SU-DHL-6 (cell line): ENCODE data around the gene PRDM16.

ENCODE experiments used
- H2AFZ ChIP-seq: fragments of 200-600 bp; sonication (generic); 2 replicates; pipeline ENCODE4 v1.6.1; 2014; ENCODE audit warnings: low read depth, mild to moderate bottlenecking, moderate library complexity, mixed read lengths, antibody characterized with exemption, low read length; ENCODE audit not compliant: severe bottlenecking
- H3F3A ChIP-seq: fragments of 200-600 bp; shearing (Covaris generic); 2 replicates; pipeline ENCODE4 v1.6.0; 2016; ENCODE audit warnings: antibody characterized with exemption, mild to moderate bottlenecking; ENCODE audit not compliant: insufficient read depth
- H3K27ac ChIP-seq: fragments of 200-600 bp; sonication (generic); 2 replicates; pipeline ENCODE4 v1.5.1; 2016; ENCODE audit warnings: low read depth, mild to moderate bottlenecking, low read length, moderate library complexity, mixed read lengths
- H3K27me3 ChIP-seq: fragments of 200-600 bp; sonication (generic), shearing (Covaris generic); 2 replicates; pipeline ENCODE4 v1.6.0; 2014; ENCODE audit warnings: mild to moderate bottlenecking, low read length
- H3K36me3 ChIP-seq: fragments of 200-600 bp; sonication (generic); 2 replicates; pipeline ENCODE4 v1.6.1; 2014; ENCODE audit warnings: mild to moderate bottlenecking, low read length, mixed read lengths
- H3K4me2 ChIP-seq: fragments of 300-600, 200-600 bp; shearing (Covaris generic), sonication (generic); 2 replicates; pipeline ENCODE4 v1.6.0; 2014; ENCODE audit warnings: low read length, low read depth, mild to moderate bottlenecking; ENCODE audit not compliant: poor library complexity, severe bottlenecking
- H3K4me3 ChIP-seq: fragments of 200-600 bp; sonication (generic); 2 replicates; pipeline ENCODE4 v1.5.1; 2014; ENCODE audit warnings: antibody characterized with exemption, low read length, mild to moderate bottlenecking, mixed read lengths; ENCODE audit not compliant: insufficient read depth, poor library complexity, severe bottlenecking
- H3K79me2 ChIP-seq: fragments of 200-600 bp; sonication (generic); 2 replicates; pipeline ENCODE4 v1.6.1; 2014; ENCODE audit warnings: mild to moderate bottlenecking, low read length, moderate library complexity; ENCODE audit not compliant: insufficient read depth
- H3K9ac ChIP-seq: fragments of 200-600 bp; sonication (generic); 2 replicates; pipeline ENCODE4 v1.7.0; 2014; ENCODE audit warnings: mild to moderate bottlenecking, low read length
- H3K9me2 ChIP-seq: fragments of 200-600 bp; sonication (generic); replicated peaks from 2 replicates; pipeline ENCODE4 v1.6.1; 2014; ENCODE audit warnings: low read length; ENCODE audit not compliant: insufficient read depth
- H3K9me3 ChIP-seq: fragments of 200-600 bp; sonication (generic); 2 replicates; pipeline ENCODE4 v1.6.1; 2014; ENCODE audit warnings: low read length, mixed read lengths; ENCODE audit not compliant: insufficient read depth
- H4K20me1 ChIP-seq: fragments of 200-600 bp; sonication (generic); 2 replicates; pipeline ENCODE4 v1.6.1; 2014; ENCODE audit warnings: low read depth, mild to moderate bottlenecking, antibody characterized with exemption, low read length, moderate library complexity, mixed read lengths
- CTCF ChIP-seq: fragments of 200-600 bp; sonication (generic); IDR thresholded peaks from one replicate; pipeline ENCODE4 v1.5.1; 2017; ENCODE audit warnings: antibody characterized with exemption, mild to moderate bottlenecking, low read length, moderate library complexity; ENCODE audit not compliant: insufficient read depth, poor library complexity, severe bottlenecking
- EZH2phosphoT487 ChIP-seq: fragments of 200-600 bp; sonication (generic), shearing (Covaris generic); conservative IDR thresholded peaks from 2 replicates; pipeline ENCODE4 v1.6.1; 2018; ENCODE audit warnings: mild to moderate bottlenecking, antibody characterized with exemption, low read length, moderate library complexity, mixed read lengths

Gene PRDM16

DNA sequence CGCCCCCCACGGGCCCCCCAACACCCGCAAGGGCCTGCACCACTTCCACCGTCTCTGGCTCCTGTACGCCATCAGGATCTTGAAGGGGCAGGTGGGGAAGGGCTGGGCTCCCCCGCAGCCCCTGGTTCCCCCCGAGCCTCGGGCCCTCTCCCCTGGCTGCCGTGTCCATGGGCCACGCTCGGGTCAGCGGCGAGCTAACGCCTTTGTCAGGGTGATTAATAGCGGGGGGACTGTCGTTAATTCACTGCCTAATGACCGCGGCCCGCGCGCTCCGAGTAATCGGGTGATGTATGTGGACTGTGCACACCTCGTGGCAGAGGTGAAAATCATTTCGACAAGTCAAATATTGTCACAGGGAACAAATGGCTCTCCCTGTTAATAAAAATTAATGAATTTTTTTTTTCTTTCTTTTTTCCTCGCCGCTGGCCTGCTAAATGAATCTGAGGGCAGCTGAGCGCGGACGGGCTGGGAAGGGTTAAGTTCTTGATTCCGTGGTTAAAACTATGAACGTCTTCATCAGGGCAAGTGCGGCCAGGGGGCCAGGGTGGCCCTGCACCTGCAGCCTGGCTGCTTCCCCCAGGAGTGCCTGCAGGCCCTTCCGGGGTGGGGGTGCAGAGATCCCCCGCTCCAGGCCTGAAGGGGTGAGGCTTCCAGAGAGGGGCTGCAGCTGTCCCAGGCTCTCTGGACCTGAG lies 100.8 kb downstream of the PRDM16 start:
- H3K9ac ChIP-seq = no peak overlapping the region
- no peaks in the 10 kb centered on the region for H3K9me2 ChIP-seq
- H3K4me3 ChIP-seq = no peak overlapping the region
- H3K4me2 ChIP-seq = no peak overlapping the region
- H3F3A ChIP-seq = no peaks in the 10 kb centered on the region
- H4K20me1 ChIP-seq = no peaks in the 10 kb centered on the region
- H3K36me3 ChIP-seq = no peaks in the 10 kb centered on the region
- H3K27ac ChIP-seq = no peak overlapping the region
- H3K27me3 ChIP-seq = no peaks in the 10 kb centered on the region
- TF ChIP-seq CTCF (no peak), EZH2phosphoT487 (no peak)
- no peaks in the 10 kb centered on the region for H3K79me2 ChIP-seq
- H3K9me3 ChIP-seq = no peaks in the 10 kb centered on the region
- H2AFZ ChIP-seq = no peak overlapping the region

- H3K27ac ChIP-seq = no peak overlapping the region
- no peak overlapping the region for H2AFZ ChIP-seq
- H3K9ac ChIP-seq = no peak overlapping the region
- H4K20me1 ChIP-seq = no peaks in the 10 kb centered on the region
- H3K4me3 ChIP-seq = no peak overlapping the region
- TF ChIP-seq EZH2phosphoT487 = no peak
- TF ChIP-seq CTCF = no peak
- no peaks in the 10 kb centered on the region for H3K9me2 ChIP-seq
- no peaks in the 10 kb centered on the region for H3K36me3 ChIP-seq
- H3K9me3 ChIP-seq = no peaks in the 10 kb centered on the region
- no peak overlapping the region for H3K4me2 ChIP-seq
- H3F3A ChIP-seq = no peaks in the 10 kb centered on the region
- H3K79me2 ChIP-seq = no peaks in the 10 kb centered on the region
- H3K27me3 ChIP-seq = no peaks in the 10 kb centered on the region
Measured at GRCh38 chr1:3170561-3171453, 101.8 kb downstream of the PRDM16 start.

- Histone ChIP-seq H3F3A (no peaks in the 10 kb centered on the region), H4K20me1 (no peaks in the 10 kb centered on the region), H3K9me2 (no peaks in the 10 kb centered on the region), H3K27ac (no peak overlapping the region), H3K9me3 (no peaks in the 10 kb centered on the region), H3K4me2 (no peak overlapping the region), H3K27me3 (no peaks in the 10 kb centered on the region), H3K4me3 (no peak overlapping the region), H3K36me3 (no peaks in the 10 kb centered on the region), H3K9ac (no peak overlapping the region), H2AFZ (no peak overlapping the region), H3K79me2 (no peaks in the 10 kb centered on the region)
- TF ChIP-seq CTCF = no peak
- no peak for TF ChIP-seq EZH2phosphoT487
Measured at GRCh38 chr1:3171761-3172160, 102.8 kb downstream of the PRDM16 start.
